H1 (cell line): Measurements from ENCODE around the gene CACFD1.

Source experiments
- CBX8 ChIP-seq: fragments of 300-800, 300-1000 bp; sonication (generic); IDR thresholded peaks from 2 replicates; pipeline ENCODE4 v1.7.1; 2016; ENCODE audit warnings: low read depth, low read length, borderline replicate concordance
- CHD1 ChIP-seq: IDR thresholded peaks from 2 replicates; pipeline ENCODE4 v1.6.1; 2012; ENCODE audit warnings: low read depth, low read length, improper control_type of control experiment
- EZH2 ChIP-seq: fragments of 200-600 bp; sonication (generic); IDR thresholded peaks from 2 replicates; pipeline ENCODE4 v1.7.1; 2012; ENCODE audit warnings: low read depth, mild to moderate bottlenecking, moderate library complexity, low read length, inconsistent platforms; ENCODE audit not compliant: severe bottlenecking
- RBBP5 ChIP-seq: IDR thresholded peaks from 2 replicates; pipeline ENCODE4 v1.7.1; 2012; ENCODE audit warnings: low read depth, mild to moderate bottlenecking, inconsistent platforms, low read length, moderate library complexity, borderline replicate concordance
- SRF ChIP-seq: IDR thresholded peaks from 2 replicates; pipeline ENCODE4 v1.6.1; 2011; ENCODE audit warnings: mild to moderate bottlenecking, low read depth, low read length, moderate library complexity
- USF2 ChIP-seq: IDR thresholded peaks from 2 replicates; pipeline ENCODE4 v1.6.1; 2011; ENCODE audit warnings: low read length, improper control_type of control experiment
- TF ChIP-seq, protein P1 (sequence below), 3 experiments: IDR thresholded peaks; 1 replicate in 2 of 3; 2 replicates in 1 of 3; pipeline versions ENCODE4 v1.5.1 to v1.6.1; 2011; ENCODE audit warnings: low read length in 3 of 3, mild to moderate bottlenecking in 3 of 3, inconsistent platforms in 2 of 3, low read depth in 1 of 3, moderate library complexity in 1 of 3; ENCODE audit not compliant: insufficient read depth in 1 of 3; ENCODE audit errors: control extremely low read depth in 1 of 3

DNA sequence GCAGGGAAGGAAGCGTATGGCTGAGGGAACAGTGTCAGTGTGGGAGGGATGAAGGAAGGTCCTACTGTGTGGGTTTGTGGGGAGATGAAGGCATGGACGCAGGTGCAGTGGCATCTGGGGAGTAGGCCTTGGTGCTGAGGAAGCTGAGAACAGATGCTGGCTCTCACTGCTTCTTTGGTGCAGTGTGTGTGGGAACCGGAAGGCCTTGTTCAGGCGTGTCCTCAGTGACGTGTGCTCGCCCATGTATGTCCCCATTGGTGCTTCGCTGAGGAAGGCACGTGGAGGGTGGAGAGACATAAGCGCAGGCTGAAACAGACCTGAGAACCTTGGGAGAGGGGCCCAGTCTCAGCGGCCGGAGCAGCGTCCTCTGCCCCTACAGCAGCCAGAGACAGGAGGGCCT is 18.9 kb upstream of the CACFD1 start:
- TF ChIP-seq RBBP5 (no peak), CBX8 (no peak), USF2 (no peak), SRF (no peak), EZH2 (no peak), CHD1 (no peak)
- TF ChIP-seq, protein P1, sequence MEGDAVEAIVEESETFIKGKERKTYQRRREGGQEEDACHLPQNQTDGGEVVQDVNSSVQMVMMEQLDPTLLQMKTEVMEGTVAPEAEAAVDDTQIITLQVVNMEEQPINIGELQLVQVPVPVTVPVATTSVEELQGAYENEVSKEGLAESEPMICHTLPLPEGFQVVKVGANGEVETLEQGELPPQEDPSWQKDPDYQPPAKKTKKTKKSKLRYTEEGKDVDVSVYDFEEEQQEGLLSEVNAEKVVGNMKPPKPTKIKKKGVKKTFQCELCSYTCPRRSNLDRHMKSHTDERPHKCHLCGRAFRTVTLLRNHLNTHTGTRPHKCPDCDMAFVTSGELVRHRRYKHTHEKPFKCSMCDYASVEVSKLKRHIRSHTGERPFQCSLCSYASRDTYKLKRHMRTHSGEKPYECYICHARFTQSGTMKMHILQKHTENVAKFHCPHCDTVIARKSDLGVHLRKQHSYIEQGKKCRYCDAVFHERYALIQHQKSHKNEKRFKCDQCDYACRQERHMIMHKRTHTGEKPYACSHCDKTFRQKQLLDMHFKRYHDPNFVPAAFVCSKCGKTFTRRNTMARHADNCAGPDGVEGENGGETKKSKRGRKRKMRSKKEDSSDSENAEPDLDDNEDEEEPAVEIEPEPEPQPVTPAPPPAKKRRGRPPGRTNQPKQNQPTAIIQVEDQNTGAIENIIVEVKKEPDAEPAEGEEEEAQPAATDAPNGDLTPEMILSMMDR (IDR thresholded peaks at IDR 0.05; ENCODE audit: control extremely low read depth in 1 of 3, insufficient read depth in 1 of 3, low read depth in 1 of 3, low read length in 3 of 3) = no peak
